Ramos (cell line): ENCODE results near the gene AGPAT3.

Experiments used
- in situ Hi-C: fragments of 300-500 bp; cut with MboI; formaldehyde crosslinking; loops from one replicate; pipeline ENCODE4 v1.14.3; 2022; ENCODE audit warnings: low sequenced_read_pairs; ENCODE audit not compliant: unreplicated experiment

The AGPAT3 gene, protein sequence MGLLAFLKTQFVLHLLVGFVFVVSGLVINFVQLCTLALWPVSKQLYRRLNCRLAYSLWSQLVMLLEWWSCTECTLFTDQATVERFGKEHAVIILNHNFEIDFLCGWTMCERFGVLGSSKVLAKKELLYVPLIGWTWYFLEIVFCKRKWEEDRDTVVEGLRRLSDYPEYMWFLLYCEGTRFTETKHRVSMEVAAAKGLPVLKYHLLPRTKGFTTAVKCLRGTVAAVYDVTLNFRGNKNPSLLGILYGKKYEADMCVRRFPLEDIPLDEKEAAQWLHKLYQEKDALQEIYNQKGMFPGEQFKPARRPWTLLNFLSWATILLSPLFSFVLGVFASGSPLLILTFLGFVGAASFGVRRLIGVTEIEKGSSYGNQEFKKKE

GRCh38 chr21:43864962-43865539 is at the start of gene AGPAT3:
AGPAT3 (plus strand) TSS chr21:43865223; CDS start chr21:43959682, 94,459 bp downstream.
- in situ Hi-C loops, result loop anchor here (10.0 to 25.0 kb wide), 2 partner anchors 140 to 1247 kb away; no protein-coding TSS in a partner anchor

- in situ Hi-C loops, result loop anchor here (25.0 kb wide), 1 partner anchor 121 kb away; no protein-coding TSS in a partner anchor
Observed at GRCh38 chr21:43815991-43816390, 49.0 kb upstream of the AGPAT3 start.

- in situ Hi-C loops, result loop anchor here (25.0 kb wide), 1 partner anchor 121 kb away; no protein-coding TSS in a partner anchor
Observed at GRCh38 chr21:43816611-43817071, 48.4 kb upstream of the AGPAT3 start.

GRCh38 chr21:43817157-43818086 is 47.6 kb upstream of the AGPAT3 start:
- in situ Hi-C loops, result loop anchor here (25.0 kb wide), 1 partner anchor 120 kb away; no protein-coding TSS in a partner anchor

GRCh38 chr21:43818685-43819084 is 46.3 kb upstream of the AGPAT3 start:
- in situ Hi-C loops, result loop anchor here (25.0 kb wide), 1 partner anchor 119 kb away; no protein-coding TSS in a partner anchor

DNA sequence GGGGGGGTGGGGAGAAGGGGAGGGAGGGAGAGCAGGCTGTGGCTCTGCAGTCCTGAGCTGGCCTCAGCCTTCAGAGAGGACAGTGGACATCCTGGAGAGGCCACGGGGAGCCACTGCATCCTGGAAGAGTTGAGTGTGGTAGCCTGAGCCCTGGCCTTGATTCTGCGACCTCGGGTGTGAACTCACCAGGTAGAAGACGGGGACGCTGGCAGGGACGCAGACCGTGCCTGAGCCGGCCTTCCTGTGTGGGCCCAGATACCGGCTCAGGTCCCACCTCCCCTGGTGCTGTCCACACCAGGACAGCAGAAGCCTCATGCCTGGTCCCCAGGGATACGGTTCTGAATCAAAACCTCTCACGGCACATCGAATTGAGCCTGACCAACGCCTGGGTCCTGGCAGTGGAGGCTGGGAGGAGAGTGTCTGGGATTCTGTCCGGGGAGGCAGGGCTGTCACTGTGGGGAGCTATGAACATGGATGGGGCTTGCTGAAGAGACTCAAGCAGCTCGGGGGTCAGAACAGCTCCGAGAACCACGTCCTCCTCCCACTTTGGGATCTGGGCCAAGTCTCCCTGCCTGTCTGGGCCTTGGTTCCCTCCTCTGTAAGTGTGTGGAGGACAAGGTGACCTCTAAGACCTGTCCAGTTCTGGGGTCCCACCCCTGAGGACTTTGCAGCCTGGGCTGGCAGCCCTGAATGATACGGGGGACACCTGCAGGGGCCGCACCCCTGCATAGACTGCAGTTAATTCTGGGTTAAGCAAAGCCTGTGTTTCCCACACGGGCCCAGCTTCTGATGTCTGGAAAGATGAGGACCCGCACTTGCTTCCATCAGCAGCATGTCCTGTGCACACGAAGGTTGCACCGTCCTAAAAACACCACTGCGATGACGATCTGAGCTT is 45.3 kb upstream of the AGPAT3 start:
- in situ Hi-C loops, result loop anchor here (25.0 kb wide), 1 partner anchor 118 kb away; no protein-coding TSS in a partner anchor

DNA sequence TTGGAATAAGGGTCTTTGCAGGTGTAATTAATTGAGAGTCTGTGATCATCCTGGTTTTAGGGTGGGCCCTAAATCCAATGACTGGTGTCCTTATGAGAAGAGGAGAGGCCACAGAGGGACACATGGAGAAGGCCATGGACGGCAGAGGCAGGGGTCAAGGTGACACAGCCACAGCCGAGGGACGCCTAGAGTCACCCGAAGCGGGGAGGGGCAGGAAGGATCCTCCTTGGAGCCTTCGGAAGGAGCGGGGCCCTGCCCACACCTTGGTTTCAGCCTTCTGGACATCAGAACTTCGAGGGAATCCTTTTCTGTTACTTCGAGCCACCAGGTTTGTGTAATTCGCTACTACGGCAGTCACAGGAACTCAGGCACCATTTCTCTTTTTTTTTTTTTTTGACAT is 44.6 kb upstream of the AGPAT3 start:
- in situ Hi-C loops, result loop anchor here (25.0 kb wide), 1 partner anchor 117 kb away; no protein-coding TSS in a partner anchor

GRCh38 chr21:43822166-43822565 is 42.9 kb upstream of the AGPAT3 start:
- in situ Hi-C loops, result loop anchor here (25.0 kb wide), 1 partner anchor 115 kb away; no protein-coding TSS in a partner anchor

DNA sequence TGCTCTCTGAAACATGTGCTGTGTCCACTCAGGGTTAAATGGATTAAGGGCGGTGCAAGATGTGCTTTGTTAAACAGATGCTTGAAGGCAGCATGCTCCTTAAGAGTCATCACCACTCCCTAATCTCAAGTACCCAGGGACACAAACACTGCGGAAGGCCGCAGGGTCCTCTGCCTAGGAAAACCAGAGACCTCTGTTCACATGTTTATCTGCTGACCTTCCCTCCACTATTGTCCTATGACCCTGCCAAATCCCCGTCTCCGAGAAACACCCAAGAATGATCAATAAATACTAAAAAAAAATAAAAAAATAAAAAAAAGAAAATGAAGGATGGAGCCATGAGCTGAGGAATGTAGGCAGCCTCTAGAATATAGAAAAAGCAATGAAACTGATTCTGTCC is 42.3 kb upstream of the AGPAT3 start:
- in situ Hi-C loops, result loop anchor here (25.0 kb wide), 1 partner anchor 115 kb away; no protein-coding TSS in a partner anchor

GRCh38 chr21:43824333-43825241 is 40.4 kb upstream of the AGPAT3 start:
- in situ Hi-C loops, result loop anchor here (25.0 kb wide), 1 partner anchor 113 kb away; no protein-coding TSS in a partner anchor

- in situ Hi-C loops, result no loop called here
Observed at GRCh38 chr21:43825242-43825935, 39.6 kb upstream of the AGPAT3 start.

DNA sequence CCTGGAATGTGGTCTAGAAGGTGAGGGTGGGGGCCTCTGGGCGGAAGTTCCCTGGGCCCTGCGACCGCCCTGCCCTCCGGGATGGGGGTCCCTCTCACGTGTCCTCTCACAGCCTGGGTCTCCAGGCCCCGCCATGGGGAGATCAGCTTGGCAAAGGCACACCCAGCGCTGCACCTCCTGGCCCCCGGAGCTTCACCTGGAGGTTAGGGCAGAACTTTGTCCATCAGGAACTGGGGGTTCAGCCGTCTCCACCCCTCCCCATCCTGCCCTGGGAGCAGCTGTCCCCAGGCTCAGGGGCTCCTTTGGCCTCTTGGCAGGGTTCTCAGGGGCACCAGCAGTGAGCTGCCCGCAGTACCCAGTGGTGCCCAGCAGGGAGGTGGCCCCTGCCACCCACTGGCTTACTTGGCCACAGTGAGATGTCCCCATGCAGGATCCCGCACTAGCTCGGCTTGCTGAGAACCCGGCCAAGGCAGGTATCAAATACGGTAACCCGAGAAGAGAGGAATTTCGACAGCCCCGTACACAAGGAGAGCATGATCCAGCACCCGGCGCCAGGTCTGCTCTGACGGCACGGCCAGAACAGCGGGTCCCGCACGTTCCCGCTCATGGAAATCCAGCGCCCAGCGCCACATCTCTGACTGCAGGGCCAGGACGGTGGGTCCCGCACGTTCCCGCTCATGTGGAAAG is 38.9 kb upstream of the AGPAT3 start:
- in situ Hi-C loops, result no loop called here

GRCh38 chr21:43826623-43826974 is 38.4 kb upstream of the AGPAT3 start:
- in situ Hi-C loops, result no loop called here

DNA sequence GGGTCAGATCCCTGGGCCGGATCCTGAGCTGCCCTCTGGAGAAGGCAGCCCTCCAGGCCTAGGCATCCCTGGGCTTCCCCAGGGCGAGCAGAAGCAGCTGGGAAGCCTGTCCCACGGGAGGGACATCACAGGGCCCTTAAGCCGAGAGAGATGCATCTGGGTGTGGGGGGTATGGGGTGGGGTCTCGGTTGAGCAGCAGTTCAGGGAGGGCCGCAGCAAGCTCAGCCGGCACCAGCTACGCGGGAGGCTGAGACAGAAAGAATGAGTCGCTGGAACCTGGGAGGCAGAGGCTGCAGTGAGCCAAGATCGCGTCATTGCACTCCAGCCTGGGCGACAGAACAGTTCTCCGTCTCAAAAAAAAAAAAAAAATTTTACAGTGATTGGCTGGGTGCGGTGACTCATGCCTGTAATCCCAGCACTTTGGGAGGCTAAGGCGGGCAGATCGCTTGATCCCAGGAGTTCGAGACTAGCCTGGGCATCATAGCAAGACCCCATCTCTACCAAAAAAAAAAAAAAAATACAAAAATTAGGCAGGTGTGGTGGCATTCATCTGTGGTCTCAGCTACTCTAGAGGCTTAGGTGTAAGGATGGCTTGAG is 37.9 kb upstream of the AGPAT3 start:
- in situ Hi-C loops, result no loop called here

GRCh38 chr21:43829161-43829560 is 35.9 kb upstream of the AGPAT3 start:
- in situ Hi-C loops, result no loop called here

DNA sequence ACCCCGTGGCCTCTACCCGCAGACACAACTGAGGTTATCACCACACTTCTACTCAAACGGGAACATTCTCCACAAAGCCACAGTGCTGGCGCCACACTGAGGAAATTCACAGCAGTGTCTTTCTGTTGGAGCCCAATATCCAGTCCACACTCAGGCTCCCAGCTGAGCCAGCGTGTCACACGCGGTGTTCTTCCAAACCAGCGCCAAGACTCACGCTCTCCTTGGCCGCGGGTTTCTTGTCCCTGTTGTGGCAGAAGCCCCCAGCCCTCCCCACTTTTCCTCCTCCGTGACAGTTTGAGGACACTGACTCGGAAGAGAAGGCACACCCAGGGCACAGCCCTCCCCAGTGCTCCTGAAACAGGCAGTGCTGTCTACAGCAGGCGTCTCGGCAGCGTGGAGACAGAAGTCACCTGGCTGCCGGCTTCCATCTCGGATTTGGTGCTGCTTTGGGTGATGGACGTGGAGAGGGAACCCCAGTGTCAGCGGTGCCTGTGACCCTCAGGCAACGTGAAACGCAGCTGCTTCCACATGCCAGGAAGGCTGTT is 35.4 kb upstream of the AGPAT3 start:
- in situ Hi-C loops, result no loop called here
